Liver (tissue), 3 donors: ENCODE data around the gene PHYKPL.

ENCODE experiments used
- GABPA ChIP-seq, 2 donors: IDR thresholded peaks in 1 of 2; conservative IDR thresholded peaks in 1 of 2; 2 replicates each; pipeline ENCODE4 v1.6.1; 2016; ENCODE audit warnings: antibody characterized with exemption in 2 of 2, mild to moderate bottlenecking in 1 of 2, moderate library complexity in 1 of 2
- NR2F2 ChIP-seq: IDR thresholded peaks from 2 replicates; pipeline ENCODE4 v1.6.1; 2016; ENCODE audit warnings: antibody characterized with exemption
- RAD21 ChIP-seq, 2 donors: IDR thresholded peaks; 2 replicates each; pipeline ENCODE4 v1.6.1; 2016; ENCODE audit warnings: antibody characterized with exemption in 2 of 2, mild to moderate bottlenecking in 2 of 2
- YY1 ChIP-seq: IDR thresholded peaks from 2 replicates; pipeline ENCODE4 v1.6.1; 2016; ENCODE audit warnings: antibody characterized with exemption, mild to moderate bottlenecking
- TF ChIP-seq, protein P1 (sequence below): IDR thresholded peaks from 2 replicates; pipeline ENCODE4 v1.6.1; 2016; ENCODE audit warnings: antibody characterized with exemption, mild to moderate bottlenecking
- TF ChIP-seq, protein P2 (sequence below): IDR thresholded peaks from 2 replicates; pipeline ENCODE4 v1.6.1; 2016; ENCODE audit warnings: antibody characterized with exemption
- TF ChIP-seq, protein P3 (sequence below): fragments of 150-350 bp; IDR thresholded peaks from 2 replicates; pipeline ENCODE4 v1.5.1; 2017; ENCODE audit warnings: improper control_type of control experiment, low read depth, low read length; ENCODE audit not compliant: missing input control
- donor health status: healthy.
- donor health status: healthy.

DNA sequence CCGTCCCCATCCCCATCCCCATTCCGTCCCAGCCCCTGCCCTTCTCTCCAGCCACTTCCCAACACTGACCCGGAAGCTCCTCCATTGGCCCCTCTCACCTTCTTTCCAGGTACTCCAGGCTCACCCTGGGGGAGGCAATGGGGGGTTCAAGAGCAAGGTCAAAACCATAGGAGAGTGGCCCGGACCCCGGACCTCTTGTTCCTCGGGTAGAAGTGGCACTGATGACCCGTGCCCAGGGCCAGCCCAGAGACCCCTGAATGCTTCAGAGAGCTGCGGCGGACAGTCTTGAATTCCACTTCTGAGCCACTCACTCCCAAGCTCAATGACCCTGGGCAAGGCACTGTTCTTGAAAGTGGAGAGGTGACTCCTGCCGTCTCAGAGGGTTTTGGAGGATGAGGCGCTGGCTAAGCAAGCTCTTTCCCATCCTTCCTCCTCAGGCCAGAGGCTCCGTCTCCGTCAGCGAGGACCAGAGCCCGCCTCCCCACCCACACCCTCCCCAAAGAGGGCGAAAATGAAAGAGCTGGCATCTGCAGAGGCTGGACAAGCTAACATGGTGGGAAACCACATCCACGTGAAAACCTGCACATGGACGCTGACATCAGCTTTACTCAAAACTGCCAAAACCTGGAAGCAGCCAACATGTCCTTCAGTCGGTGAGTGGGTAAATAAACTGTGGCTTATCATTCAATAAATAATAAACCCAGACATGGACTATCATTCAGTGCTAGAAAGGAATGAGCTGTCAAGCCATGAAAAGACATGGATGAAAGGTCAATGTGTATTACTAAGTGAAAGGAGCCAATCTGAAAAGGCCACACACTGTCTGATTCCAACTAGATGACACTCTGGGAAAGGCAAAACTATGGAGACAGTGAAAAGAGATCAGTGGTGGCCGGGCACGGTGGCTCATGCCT is 27.3 kb upstream of the PHYKPL start:
- TF ChIP-seq, protein P1, sequence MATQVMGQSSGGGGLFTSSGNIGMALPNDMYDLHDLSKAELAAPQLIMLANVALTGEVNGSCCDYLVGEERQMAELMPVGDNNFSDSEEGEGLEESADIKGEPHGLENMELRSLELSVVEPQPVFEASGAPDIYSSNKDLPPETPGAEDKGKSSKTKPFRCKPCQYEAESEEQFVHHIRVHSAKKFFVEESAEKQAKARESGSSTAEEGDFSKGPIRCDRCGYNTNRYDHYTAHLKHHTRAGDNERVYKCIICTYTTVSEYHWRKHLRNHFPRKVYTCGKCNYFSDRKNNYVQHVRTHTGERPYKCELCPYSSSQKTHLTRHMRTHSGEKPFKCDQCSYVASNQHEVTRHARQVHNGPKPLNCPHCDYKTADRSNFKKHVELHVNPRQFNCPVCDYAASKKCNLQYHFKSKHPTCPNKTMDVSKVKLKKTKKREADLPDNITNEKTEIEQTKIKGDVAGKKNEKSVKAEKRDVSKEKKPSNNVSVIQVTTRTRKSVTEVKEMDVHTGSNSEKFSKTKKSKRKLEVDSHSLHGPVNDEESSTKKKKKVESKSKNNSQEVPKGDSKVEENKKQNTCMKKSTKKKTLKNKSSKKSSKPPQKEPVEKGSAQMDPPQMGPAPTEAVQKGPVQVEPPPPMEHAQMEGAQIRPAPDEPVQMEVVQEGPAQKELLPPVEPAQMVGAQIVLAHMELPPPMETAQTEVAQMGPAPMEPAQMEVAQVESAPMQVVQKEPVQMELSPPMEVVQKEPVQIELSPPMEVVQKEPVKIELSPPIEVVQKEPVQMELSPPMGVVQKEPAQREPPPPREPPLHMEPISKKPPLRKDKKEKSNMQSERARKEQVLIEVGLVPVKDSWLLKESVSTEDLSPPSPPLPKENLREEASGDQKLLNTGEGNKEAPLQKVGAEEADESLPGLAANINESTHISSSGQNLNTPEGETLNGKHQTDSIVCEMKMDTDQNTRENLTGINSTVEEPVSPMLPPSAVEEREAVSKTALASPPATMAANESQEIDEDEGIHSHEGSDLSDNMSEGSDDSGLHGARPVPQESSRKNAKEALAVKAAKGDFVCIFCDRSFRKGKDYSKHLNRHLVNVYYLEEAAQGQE = no peak
- TF ChIP-seq, protein P2, sequence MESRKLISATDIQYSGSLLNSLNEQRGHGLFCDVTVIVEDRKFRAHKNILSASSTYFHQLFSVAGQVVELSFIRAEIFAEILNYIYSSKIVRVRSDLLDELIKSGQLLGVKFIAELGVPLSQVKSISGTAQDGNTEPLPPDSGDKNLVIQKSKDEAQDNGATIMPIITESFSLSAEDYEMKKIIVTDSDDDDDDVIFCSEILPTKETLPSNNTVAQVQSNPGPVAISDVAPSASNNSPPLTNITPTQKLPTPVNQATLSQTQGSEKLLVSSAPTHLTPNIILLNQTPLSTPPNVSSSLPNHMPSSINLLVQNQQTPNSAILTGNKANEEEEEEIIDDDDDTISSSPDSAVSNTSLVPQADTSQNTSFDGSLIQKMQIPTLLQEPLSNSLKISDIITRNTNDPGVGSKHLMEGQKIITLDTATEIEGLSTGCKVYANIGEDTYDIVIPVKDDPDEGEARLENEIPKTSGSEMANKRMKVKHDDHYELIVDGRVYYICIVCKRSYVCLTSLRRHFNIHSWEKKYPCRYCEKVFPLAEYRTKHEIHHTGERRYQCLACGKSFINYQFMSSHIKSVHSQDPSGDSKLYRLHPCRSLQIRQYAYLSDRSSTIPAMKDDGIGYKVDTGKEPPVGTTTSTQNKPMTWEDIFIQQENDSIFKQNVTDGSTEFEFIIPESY = no peak
- no peak for TF ChIP-seq RAD21 (IDR thresholded peaks at IDR 0.05)
- TF ChIP-seq YY1 = no peak
- TF ChIP-seq, protein P3, sequence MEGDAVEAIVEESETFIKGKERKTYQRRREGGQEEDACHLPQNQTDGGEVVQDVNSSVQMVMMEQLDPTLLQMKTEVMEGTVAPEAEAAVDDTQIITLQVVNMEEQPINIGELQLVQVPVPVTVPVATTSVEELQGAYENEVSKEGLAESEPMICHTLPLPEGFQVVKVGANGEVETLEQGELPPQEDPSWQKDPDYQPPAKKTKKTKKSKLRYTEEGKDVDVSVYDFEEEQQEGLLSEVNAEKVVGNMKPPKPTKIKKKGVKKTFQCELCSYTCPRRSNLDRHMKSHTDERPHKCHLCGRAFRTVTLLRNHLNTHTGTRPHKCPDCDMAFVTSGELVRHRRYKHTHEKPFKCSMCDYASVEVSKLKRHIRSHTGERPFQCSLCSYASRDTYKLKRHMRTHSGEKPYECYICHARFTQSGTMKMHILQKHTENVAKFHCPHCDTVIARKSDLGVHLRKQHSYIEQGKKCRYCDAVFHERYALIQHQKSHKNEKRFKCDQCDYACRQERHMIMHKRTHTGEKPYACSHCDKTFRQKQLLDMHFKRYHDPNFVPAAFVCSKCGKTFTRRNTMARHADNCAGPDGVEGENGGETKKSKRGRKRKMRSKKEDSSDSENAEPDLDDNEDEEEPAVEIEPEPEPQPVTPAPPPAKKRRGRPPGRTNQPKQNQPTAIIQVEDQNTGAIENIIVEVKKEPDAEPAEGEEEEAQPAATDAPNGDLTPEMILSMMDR = no peak
- no peak for TF ChIP-seq NR2F2
- no peak for TF ChIP-seq GABPA (IDR thresholded peaks at IDR 0.05 in 1 of 2, conservative IDR thresholded peaks at IDR 0.05 in 1 of 2)
